Activated T-cell treated with anti-CD3 and anti-CD28 coated beads, Interleukin-2, amount 50 U/mL, for 24 hours (primary cell): ENCODE data around the gene TESK2.
"Not testable (repeated sequence)": the region's sequence is repeated elsewhere in the genome, so short reads cannot be mapped to it uniquely, and the experiment has no call there.

ENCODE experiments used
- DNase-seq: peaks from one replicate; pipeline ENCODE4 v3.0.0-alpha.2; 2020
- H3K27ac Mint-ChIP-seq: 2 replicates; pipeline ENCODE4 v1.8.0; 2020; ENCODE audit warnings: mild to moderate bottlenecking, mixed read lengths
- H3K27me3 Mint-ChIP-seq: 2 replicates; pipeline ENCODE4 v1.8.0; 2020; ENCODE audit warnings: mixed read lengths
- H3K36me3 Mint-ChIP-seq: 2 replicates; pipeline ENCODE4 v1.8.0; 2020; ENCODE audit warnings: low read depth, mixed read lengths
- H3K4me1 Mint-ChIP-seq: 2 replicates; pipeline ENCODE4 v1.8.0; 2020; ENCODE audit warnings: low read depth, mixed read lengths
- H3K4me3 Mint-ChIP-seq: 2 replicates; pipeline ENCODE4 v1.8.0; 2020; ENCODE audit warnings: mild to moderate bottlenecking, moderate library complexity, mixed read lengths
- H3K9me3 Mint-ChIP-seq: 2 replicates; pipeline ENCODE4 v1.8.0; 2020; ENCODE audit warnings: mixed read lengths

TESK2 gene

DNA sequence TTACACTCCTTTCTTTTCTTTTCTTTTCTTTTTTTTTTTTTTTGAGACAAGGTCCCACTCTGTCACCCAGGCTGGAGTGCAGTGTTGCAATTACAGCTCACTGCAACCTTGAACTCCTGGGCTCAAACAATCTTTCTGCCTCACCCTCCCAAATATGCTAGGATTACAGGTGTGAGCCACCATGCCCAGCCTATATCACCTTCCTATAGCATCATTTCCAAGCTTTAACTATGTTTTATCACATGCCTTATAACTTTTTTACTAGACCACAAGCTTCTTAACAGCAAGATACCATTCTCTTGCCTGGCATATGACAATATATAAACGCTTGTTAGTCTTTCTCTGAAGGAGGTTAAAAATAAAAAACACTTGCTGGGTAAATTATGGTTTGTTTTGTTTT lies 95.4 kb downstream of the TESK2 start:
- Mint-ChIP-seq H3K4me3 (no peak overlapping the region), H3K4me1 (peaks cover 24% of the 10 kb centered on the region), H3K27ac (no peak overlapping the region)

GRCh38 chr1:45395051-45395450 lies 95.9 kb downstream of the TESK2 start:
- peak overlapping the region; percentile 39 for H3K27ac Mint-ChIP-seq

More for the DNA sequence above, 95.4 kb downstream of the TESK2 start:
- no peaks in the 10 kb centered on the region for H3K27me3 Mint-ChIP-seq
- no peaks in the 10 kb centered on the region for H3K9me3 Mint-ChIP-seq
- H3K36me3 Mint-ChIP-seq, result no peaks in the 10 kb centered on the region
- no peak for DNase-seq

DNA sequence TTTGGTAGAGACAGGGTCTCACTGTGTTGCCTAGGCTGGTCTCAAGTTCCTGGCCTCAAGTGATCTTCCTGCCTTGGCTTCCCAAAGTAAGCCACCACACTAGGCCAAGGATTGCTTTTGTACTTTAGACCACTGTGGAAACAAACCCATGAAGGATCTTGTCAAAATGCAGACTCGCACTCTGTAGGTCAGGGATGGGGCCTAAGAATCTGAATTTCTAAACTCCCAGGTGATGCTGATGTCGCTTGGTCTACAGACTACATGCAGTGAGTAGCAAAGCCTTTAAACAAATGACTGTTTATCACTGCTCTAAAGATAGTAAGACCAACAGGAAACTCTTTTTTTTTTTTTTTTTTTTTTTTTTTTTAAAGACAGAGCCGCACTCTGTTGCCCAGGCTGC lies 96.6 kb downstream of the TESK2 start:
- no peak for DNase-seq
- H3K27ac Mint-ChIP-seq, result peak overlapping the region; percentile 87
- H3K9me3 Mint-ChIP-seq, result no peaks in the 10 kb centered on the region
- peak overlapping the region; percentile 31 for H3K4me3 Mint-ChIP-seq
- H3K4me1 Mint-ChIP-seq, result peaks cover 24% of the 10 kb centered on the region
- H3K27me3 Mint-ChIP-seq, result no peaks in the 10 kb centered on the region
- H3K36me3 Mint-ChIP-seq, result no peaks in the 10 kb centered on the region

More at GRCh38 chr1:45395051-45395450, 95.9 kb downstream of the TESK2 start:
- DNase-seq, result no peak
- no peaks in the 10 kb centered on the region for H3K36me3 Mint-ChIP-seq
- peaks cover 24% of the 10 kb centered on the region for H3K4me1 Mint-ChIP-seq
- H3K9me3 Mint-ChIP-seq, result no peaks in the 10 kb centered on the region
- H3K4me3 Mint-ChIP-seq, result no peak overlapping the region
- H3K27me3 Mint-ChIP-seq, result no peaks in the 10 kb centered on the region

- Mint-ChIP-seq H3K9me3 (no peaks in the 10 kb centered on the region), H3K36me3 (no peaks in the 10 kb centered on the region), H3K27ac (peak overlapping the region; percentile 87), H3K27me3 (no peaks in the 10 kb centered on the region), H3K4me1 (peaks cover 24% of the 10 kb centered on the region), H3K4me3 (peak overlapping the region; percentile 31)
- peak; percentile 41 for DNase-seq
These were observed 97.2 kb downstream of the TESK2 start for GRCh38 chr1:45393718-45394302.

DNA sequence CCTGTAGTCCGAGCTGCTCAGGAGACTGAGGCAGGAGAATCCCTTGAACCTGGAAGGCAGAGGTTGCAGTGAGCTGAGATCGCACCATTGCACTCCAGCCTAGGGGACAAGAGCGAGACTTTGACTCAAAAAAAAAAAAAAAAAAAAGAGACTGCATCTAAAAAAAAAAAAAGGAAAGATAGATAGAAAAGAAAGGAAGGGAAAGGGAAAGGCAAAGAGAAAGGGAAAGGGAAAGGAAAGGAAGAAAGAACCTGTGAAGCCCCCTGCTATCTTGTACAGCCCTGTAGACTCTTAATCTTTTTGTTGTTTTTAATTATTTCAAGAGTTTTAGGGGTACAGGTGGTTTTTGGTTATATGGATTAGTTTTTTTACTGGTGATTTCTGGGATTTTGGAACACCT lies 104.7 kb downstream of the TESK2 start:
- no peak for DNase-seq
- Mint-ChIP-seq H3K9me3 (no peaks in the 10 kb centered on the region), H3K4me3 (no peak overlapping the region), H3K4me1 (no peaks in the 10 kb centered on the region), H3K27ac (no peak overlapping the region), H3K27me3 (no peaks in the 10 kb centered on the region), H3K36me3 (no peaks in the 10 kb centered on the region)

DNA sequence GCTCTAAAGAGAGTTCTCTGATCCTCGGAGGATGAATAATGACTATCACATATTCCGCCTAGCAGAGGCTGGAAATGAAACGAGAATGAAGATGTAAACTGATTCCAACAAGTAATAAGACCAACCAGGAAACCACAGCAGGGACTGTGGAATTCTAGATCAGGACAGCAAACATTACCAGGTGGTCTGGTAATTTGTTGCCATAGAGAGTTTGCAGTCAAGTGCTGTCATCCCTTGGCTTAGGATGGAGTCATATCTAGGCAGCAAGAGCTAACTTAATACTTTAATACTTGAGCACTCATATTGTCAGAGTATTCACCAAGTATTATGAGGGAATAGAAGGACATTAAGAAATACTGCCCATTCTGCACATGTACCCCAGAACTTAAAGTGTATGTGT lies 105.7 kb downstream of the TESK2 start:
- DNase-seq, result no peak
- Mint-ChIP-seq H3K36me3 (no peaks in the 10 kb centered on the region), H3K27me3 (no peaks in the 10 kb centered on the region), H3K27ac (no peak overlapping the region), H3K9me3 (no peaks in the 10 kb centered on the region), H3K4me3 (no peak overlapping the region), H3K4me1 (no peaks in the 10 kb centered on the region)

- not testable (repeated sequence) for H3K27me3 Mint-ChIP-seq, H3K9me3 Mint-ChIP-seq, H3K27ac Mint-ChIP-seq, H3K36me3 Mint-ChIP-seq, H3K4me1 Mint-ChIP-seq, DNase-seq, H3K4me3 Mint-ChIP-seq
These were observed 106.8 kb downstream of the TESK2 start for GRCh38 chr1:45384213-45384612.

GRCh38 chr1:45383191-45383590 lies 107.8 kb downstream of the TESK2 start:
- Mint-ChIP-seq H3K4me1 (no peaks in the 10 kb centered on the region), H3K27ac (no peak overlapping the region), H3K4me3 (no peak overlapping the region), H3K36me3 (no peaks in the 10 kb centered on the region), H3K9me3 (no peaks in the 10 kb centered on the region), H3K27me3 (no peaks in the 10 kb centered on the region)
- DNase-seq, result no peak

GRCh38 chr1:45381243-45381642 lies 109.7 kb downstream of the TESK2 start:
- Mint-ChIP-seq H3K9me3 (no peaks in the 10 kb centered on the region), H3K4me3 (no peak overlapping the region), H3K4me1 (no peaks in the 10 kb centered on the region), H3K36me3 (no peaks in the 10 kb centered on the region), H3K27ac (no peak overlapping the region), H3K27me3 (no peaks in the 10 kb centered on the region)
- no peak for DNase-seq

GRCh38 chr1:45380730-45381129 lies 110.2 kb downstream of the TESK2 start:
- no peaks in the 10 kb centered on the region for H3K36me3 Mint-ChIP-seq
- no peak for DNase-seq

GRCh38 chr1:45380125-45380524 lies 110.8 kb downstream of the TESK2 start:
- Mint-ChIP-seq H3K36me3 (no peaks in the 10 kb centered on the region), H3K4me1 (no peaks in the 10 kb centered on the region), H3K27me3 (no peaks in the 10 kb centered on the region), H3K9me3 (no peaks in the 10 kb centered on the region), H3K4me3 (no peak overlapping the region), H3K27ac (no peak overlapping the region)
- DNase-seq, result no peak

More at GRCh38 chr1:45380730-45381129, 110.2 kb downstream of the TESK2 start:
- H3K4me3 Mint-ChIP-seq, result no peak overlapping the region
- no peaks in the 10 kb centered on the region for H3K9me3 Mint-ChIP-seq
- H3K4me1 Mint-ChIP-seq, result no peaks in the 10 kb centered on the region
- H3K27me3 Mint-ChIP-seq, result no peaks in the 10 kb centered on the region
- H3K27ac Mint-ChIP-seq, result no peak overlapping the region

- H3K9me3 Mint-ChIP-seq, result no peaks in the 10 kb centered on the region
- no peak overlapping the region for H3K4me3 Mint-ChIP-seq
- H3K27me3 Mint-ChIP-seq, result no peaks in the 10 kb centered on the region
- H3K27ac Mint-ChIP-seq, result no peak overlapping the region
- DNase-seq, result no peak
- no peaks in the 10 kb centered on the region for H3K36me3 Mint-ChIP-seq
- H3K4me1 Mint-ChIP-seq, result no peaks in the 10 kb centered on the region
These were observed 111.4 kb downstream of the TESK2 start for GRCh38 chr1:45379524-45379923.

DNA sequence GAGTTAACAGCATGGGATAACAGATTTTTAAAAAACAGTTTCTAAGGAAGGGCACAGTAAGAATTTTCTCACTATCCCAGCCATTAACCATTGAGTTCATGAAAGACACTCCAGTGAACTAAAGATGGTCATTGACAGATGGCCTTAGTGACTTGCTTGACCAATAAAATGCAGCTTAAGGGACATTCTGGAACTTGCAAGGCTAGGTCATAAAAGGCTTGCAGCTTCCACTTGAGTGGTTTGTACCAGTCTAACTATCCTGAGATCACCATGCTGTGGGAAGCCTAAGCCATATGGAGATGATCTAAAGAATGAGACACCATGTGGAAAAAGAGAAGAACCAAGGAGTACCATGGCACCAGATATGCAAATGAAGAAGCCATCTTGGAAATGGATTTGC lies 112.8 kb downstream of the TESK2 start:
- no peaks in the 10 kb centered on the region for H3K4me1 Mint-ChIP-seq
- DNase-seq, result no peak
- no peaks in the 10 kb centered on the region for H3K27me3 Mint-ChIP-seq
- H3K4me3 Mint-ChIP-seq, result no peak overlapping the region
- no peaks in the 10 kb centered on the region for H3K36me3 Mint-ChIP-seq
- H3K27ac Mint-ChIP-seq, result no peak overlapping the region
- no peaks in the 10 kb centered on the region for H3K9me3 Mint-ChIP-seq

DNA sequence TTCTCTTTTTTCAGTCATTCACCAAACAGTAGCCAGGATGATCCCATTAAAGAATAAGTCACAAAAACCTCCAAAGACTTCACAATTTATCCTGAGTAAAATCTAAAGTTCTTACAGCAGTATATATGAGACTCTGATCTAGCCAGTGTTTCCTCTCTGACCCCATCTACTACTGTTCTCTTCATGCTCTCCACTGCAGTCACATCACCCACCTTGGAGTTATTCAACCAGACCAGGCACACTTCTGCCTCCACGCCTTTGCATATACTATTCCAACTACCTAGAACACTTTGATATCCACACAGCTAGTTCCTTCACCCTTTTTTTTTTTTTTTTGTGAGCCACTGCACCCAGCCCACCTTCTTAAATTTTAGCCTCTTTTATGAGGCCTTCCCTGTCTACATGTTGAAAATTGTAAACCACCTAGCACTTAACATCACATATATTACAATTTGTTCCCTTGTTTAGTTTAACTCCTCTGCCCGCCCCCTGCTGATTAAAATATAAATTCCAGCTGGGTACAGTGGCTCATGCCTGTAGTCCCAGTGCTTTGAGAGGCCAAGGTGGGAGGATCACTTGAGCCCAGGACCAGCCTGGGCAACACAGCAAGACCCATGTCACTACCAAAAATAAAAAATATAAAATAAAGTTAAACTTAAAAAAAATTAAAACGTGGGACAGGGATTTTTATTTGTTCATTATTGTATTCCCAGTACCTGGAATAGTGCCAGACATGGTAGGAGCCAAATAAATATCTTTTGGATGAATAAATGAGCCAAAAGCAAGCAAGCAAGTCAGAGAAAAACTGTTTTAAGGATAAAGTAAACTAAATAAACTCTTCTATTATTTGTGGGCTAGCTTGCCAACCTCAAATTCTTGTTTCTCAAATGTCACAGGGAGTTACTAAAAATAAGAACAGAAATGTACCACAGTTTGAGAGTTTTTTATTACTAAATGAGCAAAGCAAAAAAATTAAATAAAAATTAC lies 115.6 kb downstream of the TESK2 start:
- no peaks in the 10 kb centered on the region for H3K4me1 Mint-ChIP-seq
- H3K36me3 Mint-ChIP-seq, result no peaks in the 10 kb centered on the region

DNA sequence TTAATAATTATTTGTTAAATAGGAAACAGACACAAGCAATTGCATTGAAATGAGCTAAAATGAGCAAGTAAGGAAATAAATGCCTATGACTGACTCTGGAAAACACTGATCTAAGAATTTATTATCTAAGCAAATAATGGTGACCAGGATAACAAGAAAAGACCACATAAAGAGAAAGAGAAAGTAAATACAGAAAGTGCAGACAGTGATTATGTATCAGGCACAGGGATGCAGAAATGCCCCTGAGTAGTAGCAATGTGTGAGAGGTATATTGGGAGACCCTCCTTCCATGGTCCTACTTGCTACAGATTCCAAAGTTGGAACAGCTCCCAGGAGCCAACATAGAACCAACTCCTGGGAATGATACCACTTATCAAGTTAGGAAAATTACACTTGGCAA lies 117.4 kb downstream of the TESK2 start:
- no peaks in the 10 kb centered on the region for H3K4me1 Mint-ChIP-seq
- no peaks in the 10 kb centered on the region for H3K27me3 Mint-ChIP-seq
- H3K27ac Mint-ChIP-seq, result no peak overlapping the region
- H3K36me3 Mint-ChIP-seq, result no peaks in the 10 kb centered on the region
- DNase-seq, result no peak
- H3K9me3 Mint-ChIP-seq, result no peaks in the 10 kb centered on the region
- no peak overlapping the region for H3K4me3 Mint-ChIP-seq

More for the DNA sequence above, 115.6 kb downstream of the TESK2 start:
- Mint-ChIP-seq H3K27me3 (no peaks in the 10 kb centered on the region), H3K9me3 (no peaks in the 10 kb centered on the region), H3K4me3 (no peak overlapping the region), H3K27ac (no peak overlapping the region)
- DNase-seq, result no peak
